Lower leg skin (tissue), 3 donors: Measurements from ENCODE around the gene CABLES1.

ENCODE experiments used
- POLR2A ChIP-seq, 2 donors: fragments of 450-650 bp; IDR thresholded peaks; one replicate each; pipeline ENCODE4 v1.6.1; 2016 to 2017; ENCODE audit warnings: antibody characterized with exemption in 2 of 2, mild to moderate bottlenecking in 1 of 2, moderate library complexity in 1 of 2
- TF ChIP-seq, protein P1 (sequence below), 3 donors: fragments of 450-650 bp; IDR thresholded peaks; one replicate each; pipeline ENCODE4 v1.5.1; 2016; ENCODE audit warnings: antibody characterized with exemption in 3 of 3, mild to moderate bottlenecking in 3 of 3, moderate library complexity in 2 of 3

DNA sequence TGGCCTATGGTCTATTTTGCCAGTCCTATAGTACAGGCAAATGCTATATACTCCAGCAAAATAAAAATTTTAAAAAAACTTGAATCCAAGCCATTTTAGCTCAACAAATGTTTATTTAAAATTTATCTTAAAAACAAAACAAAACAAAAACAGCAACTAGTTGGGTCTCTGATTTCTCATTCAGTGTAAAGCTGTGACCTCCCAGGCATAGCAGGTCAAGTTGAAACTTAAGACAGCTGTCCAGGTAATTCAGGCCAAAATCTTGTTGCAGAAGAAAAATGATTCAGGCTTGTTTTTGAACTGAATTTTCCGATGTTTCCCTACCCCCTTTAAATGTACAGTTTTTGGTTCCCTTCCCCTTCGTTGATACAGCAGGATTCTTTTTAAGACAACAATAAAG lies 58.5 kb downstream of the CABLES1 start:
- TF ChIP-seq, protein P1, sequence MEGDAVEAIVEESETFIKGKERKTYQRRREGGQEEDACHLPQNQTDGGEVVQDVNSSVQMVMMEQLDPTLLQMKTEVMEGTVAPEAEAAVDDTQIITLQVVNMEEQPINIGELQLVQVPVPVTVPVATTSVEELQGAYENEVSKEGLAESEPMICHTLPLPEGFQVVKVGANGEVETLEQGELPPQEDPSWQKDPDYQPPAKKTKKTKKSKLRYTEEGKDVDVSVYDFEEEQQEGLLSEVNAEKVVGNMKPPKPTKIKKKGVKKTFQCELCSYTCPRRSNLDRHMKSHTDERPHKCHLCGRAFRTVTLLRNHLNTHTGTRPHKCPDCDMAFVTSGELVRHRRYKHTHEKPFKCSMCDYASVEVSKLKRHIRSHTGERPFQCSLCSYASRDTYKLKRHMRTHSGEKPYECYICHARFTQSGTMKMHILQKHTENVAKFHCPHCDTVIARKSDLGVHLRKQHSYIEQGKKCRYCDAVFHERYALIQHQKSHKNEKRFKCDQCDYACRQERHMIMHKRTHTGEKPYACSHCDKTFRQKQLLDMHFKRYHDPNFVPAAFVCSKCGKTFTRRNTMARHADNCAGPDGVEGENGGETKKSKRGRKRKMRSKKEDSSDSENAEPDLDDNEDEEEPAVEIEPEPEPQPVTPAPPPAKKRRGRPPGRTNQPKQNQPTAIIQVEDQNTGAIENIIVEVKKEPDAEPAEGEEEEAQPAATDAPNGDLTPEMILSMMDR (IDR thresholded peaks at IDR 0.05), result no peak
- TF ChIP-seq POLR2A (IDR thresholded peaks at IDR 0.05), result no peak
